HG03469 (cell line): ENCODE data around the gene DTX3.
"Not testable (repeated sequence)": the region's sequence is repeated elsewhere in the genome, so short reads cannot be mapped to it uniquely, and the experiment has no call there.

Source experiments
- ATAC-seq: cut with Tn5 transposase; IDR thresholded peaks from one replicate; pipeline ENCODE4 v1.9.1; 2021; ENCODE audit warnings: mild to moderate bottlenecking, moderate library complexity, moderate number of reproducible peaks; ENCODE audit not compliant: unreplicated experiment

Gene DTX3

GRCh38 chr12:57631566-57632072 is 27.0 kb downstream of the DTX3 start:
- ATAC-seq: no peak

DNA sequence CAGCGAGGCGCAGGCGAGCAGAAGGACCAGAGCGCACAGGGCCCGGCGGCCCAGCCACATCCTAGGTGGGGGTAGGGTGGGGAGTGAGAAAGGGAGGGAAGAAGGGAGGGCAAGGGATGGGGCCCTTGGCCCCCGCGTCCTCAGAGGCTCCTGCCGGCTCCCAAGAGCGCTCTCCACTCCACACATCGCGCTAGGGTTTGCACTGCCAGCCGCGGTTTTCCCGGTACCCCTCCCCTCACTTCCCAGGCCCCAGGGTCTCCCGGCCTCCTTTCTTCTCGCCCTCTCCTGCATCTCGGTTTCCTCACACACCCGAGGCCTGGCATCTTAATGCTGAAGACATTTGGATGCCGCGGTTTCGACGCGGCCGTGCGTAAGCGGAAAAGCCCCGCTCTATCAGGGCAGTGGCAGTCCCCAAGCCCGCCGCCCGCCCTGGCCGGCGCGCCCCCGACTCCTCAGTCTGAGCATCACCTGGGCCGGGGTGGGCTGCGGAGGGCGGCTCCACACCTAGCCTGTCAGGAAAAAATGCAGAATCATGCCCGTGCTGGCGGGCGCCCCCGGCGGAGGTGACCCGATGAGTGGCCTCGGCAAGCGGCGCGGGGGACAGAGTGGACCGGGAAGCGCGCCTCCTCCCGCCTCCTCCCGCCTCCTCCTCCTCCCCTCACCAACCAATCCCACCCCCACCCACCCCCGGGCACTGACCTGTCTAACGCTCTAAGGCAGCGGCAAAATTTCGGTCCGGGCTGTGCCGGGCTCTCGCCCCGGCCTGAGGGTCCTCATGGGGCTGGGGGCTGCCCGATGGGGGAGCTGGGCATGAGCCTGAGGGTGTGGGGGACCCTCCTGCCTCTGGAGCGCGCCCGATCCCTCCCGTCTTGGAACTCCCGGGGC is 27.7 kb downstream of the DTX3 start:
- ATAC-seq: no peak

GRCh38 chr12:57632958-57633840 is 28.6 kb downstream of the DTX3 start, which contains the start of gene B4GALNT1:
TSS of gene B4GALNT1 (minus strand) at chr12:57633201. CDS start at chr12:57632132, 1,069 bp downstream.
- ATAC-seq: no peak

GRCh38 chr12:57636731-57637130 is 32.1 kb downstream of the DTX3 start:
- ATAC-seq: not testable (repeated sequence)

DNA sequence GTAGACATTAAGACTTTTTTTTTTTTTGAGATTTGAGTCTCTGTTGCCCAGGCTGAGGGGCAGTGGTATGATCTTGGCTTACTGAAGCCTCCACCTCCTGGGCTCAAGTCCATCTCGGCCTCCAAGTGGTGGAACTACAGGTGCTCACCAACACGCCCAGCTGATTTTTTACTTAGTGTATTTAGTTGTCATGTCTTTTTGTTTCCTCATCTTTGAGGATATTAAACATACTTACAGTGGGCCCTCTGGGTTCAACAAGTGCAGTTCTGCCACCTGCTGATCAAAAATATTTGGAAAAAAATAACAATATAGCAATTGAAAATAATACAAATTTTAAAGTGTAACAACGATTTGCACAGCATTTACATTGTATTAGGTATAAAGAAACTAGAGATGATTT is 32.7 kb downstream of the DTX3 start:
- no peak for ATAC-seq

GRCh38 chr12:57638096-57638495 is 33.5 kb downstream of the DTX3 start:
- no peak for ATAC-seq

DNA sequence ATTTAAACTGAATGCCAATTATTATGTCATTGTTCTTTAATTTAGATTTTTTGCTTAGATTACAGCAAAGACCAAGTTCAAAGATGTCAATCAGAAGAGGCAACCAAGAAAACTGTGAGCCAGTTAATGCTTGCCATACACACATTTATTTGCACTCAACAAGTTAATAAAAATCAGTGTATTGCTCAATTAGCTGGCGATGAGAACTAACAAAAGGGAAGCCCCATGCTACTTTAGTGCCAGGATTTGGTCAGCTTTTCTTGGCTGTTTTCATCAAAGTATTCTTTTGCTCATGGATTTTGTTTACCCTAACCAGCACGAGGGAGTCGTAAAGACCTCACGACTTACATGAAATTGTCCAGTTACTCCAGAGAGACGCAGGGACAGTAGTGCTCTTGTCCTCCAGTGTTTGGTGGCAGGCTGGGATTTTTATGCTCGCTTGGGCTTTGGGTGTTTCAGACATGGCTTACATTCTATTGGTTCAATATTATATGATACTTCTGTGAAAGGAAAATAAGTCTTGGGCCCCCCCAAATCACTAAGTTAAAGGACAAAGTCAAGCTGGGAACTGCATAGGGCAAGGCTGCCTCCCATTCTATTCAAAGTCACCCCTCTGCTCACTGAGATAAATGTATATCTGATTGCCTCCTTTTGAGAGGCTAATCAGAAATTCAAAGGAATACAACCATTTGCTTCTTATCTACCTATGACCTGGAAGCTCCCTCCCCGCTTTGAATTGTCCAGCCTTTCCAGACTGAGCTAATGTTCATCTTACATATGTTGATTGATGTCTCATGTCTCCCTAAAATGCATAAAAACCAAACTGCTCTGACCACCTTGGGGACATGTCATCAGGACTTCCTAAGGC is 35.8 kb downstream of the DTX3 start:
- ATAC-seq: no peak

DNA sequence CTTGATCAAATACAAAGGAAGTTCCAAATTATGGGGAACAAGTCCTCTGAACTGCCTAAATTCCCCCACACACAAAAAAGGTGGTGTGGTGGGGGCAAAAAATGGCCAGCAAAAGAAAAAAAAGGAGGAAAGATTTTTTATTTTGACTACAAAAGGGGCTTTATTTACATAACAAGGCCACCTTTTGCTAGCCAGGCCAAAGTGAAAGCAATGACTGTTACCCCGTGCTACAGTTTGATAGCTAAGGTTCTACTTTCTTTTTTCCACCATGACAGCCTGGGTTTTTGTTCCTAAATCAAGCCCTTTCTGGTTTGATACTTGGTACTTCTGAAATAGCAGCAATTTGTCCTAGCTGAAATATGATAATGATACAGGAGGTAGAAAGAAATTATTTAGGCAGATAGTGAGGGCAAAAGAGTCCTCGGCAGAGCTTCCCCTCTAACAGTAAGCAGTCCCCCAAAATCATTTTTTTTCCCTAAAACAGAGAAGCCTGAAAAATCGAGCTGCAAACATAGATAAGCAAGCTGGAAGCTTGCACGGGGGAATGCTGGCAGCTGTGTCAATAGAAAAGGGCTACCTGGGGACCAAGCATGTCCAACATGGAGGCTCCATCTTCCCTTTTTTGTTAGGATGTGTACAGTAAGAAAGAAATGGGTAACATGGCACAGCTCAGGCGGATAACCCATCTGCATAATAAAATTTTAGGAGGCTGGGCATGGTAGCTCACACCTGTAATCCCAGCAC is 37.2 kb downstream of the DTX3 start:
- ATAC-seq: no peak

- ATAC-seq: not testable (repeated sequence)
Observed at GRCh38 chr12:57645990-57646658, 41.5 kb downstream of the DTX3 start.

DNA sequence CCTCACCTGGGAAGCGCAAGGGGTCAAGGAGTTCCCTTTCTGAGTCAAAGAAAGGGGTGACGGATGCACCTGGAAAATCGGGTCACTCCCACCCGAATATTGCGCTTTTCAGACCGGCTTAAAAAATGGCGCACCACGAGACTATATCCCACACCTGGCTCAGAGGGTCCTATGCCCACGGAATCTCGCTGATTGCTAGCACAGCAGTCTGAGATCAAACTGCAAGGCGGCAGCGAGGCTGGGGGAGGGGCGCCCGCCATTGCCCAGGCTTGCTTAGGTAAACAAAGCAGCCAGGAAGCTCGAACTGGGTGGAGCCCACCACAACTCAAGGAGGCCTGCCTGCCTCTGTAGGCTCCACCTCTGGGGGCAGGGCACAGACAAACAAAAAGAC is 42.0 kb downstream of the DTX3 start:
- ATAC-seq: not testable (repeated sequence)

- no peak for ATAC-seq
Observed at GRCh38 chr12:57654042-57654441, 49.4 kb downstream of the DTX3 start.

DNA sequence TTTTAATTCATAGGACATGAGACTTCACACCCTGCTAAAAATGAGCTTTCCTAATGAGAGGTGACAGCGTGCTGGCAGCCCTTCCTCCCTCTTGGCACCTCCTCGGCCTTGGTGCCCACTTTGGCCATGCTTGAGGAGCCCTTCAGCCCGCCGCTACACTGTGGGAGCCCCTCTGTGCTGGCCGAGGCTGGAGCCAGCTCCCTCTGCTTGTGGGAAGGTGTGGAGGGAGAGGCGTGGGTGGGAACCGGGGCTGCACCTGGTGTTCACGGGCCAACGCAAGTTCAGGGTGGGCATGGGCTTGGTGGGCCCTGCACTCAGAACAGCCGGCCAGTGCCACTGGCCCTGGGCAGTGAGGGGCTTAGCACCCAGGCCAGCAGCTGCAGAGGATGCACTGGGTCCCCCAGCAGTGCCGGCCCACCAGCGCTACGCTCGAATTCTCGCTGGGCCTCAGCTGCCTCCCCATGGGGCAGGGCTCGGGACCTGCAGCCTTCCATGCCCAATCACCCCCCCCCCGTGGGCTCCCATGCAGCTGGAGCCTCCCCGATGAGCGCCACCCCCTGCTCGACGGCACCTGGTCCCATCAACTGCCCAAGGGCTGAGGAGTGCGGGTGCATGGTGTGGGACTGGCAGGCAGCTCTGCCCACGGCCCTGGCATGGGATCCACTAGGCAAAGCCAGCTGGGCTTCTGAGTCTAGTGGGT is 51.1 kb downstream of the DTX3 start:
- no peak for ATAC-seq

DNA sequence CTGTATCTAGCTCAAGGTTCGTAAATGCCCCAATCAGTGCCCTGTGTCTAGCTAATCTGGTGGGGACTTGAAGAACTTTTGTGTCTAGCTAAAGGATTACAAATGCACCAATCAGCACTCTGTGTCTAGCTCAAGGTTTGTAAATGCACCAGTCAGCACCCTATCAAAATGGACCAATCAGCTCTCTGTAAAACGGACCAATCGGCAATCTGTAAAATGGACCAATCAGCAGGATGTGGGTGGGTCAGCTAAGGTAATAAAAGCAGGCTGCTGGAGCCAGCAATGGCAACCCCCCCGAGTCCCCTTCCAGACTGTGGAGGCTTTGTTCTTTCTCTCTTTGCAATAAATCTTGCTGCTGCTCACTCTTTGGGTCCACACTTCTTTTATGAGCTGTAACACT is 51.8 kb downstream of the DTX3 start:
- ATAC-seq: not testable (repeated sequence)

DNA sequence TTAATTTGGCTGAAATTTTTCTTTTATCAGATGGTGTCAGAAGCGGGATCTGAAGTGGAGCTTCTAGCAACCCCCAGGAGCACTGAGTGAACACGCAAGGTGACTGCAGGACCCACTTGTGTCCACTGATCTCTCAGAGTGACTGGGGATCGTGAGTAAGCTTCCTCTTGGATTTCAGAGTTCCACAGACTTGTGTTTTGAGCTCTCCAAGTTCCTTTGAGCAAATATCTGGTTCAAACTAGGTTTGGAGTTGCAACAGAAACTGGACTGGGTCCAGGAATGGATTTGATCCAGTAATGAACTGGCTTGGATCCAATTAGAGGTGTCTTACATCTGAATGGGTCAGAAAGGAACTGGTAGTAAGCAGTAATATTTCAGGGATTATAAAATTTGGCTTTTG is 53.1 kb downstream of the DTX3 start:
- ATAC-seq: no peak

DNA sequence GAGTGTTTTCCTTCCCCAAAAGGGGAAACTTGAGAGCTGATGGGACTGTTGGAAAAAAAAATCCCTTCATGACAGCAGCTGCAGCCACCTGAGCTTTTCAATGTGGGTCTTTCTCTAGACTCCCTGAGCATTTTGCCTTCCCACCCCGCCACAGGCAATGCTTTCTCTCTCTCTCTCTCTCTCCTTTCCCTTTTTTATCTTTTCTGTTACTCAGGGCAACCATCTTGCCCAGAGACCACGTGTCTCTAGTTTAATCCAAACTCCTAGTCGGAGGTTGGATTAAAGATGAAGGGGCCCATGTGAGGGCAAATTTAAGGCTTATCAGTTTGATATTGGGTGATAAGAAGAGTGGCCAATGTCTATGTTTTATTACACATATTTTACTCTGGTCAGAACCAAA is 54.3 kb downstream of the DTX3 start:
- no peak for ATAC-seq
